WTC11 (cell line): ENCODE data around the gene MRPL27. TPM values are rescaled to one million over a fixed set of nuclear protein-coding genes. Genes with fewer than 3 reads are reported as not detected.

Experiments
- ATAC-seq: fragments of 200-7000 bp; cut with Tn5 transposase; 2 replicates; pipeline ENCODE4 v1.10.0; 2021; ENCODE audit warnings: mild to moderate bottlenecking, moderate library complexity
- CTCF ChIA-PET: fragments of 300-600 bp; sonication (Branson Sonifier 250); formaldehyde crosslinking; loops from one replicate; lab custom pipeline; 2021; ENCODE audit warnings: antibody characterized with exemption; lab: Charles Lee
- POLR2A ChIA-PET: fragments of 350-600 bp; sonication (Branson Sonifier 250); formaldehyde crosslinking; loops from one replicate; lab custom pipeline; 2021; ENCODE audit warnings: antibody characterized with exemption; lab: Charles Lee
- DNase-seq: peaks from one replicate; pipeline ENCODE4 v3.0.0; 2021; ENCODE audit warnings: low spot score
- H3K27ac Mint-ChIP-seq: 2 replicates; pipeline ENCODE4 v1.8.0; 2021; ENCODE audit warnings: mixed read lengths
- H3K27me3 Mint-ChIP-seq: 2 replicates; pipeline ENCODE4 v1.8.0; 2021; ENCODE audit warnings: low read depth, mild to moderate bottlenecking, moderate library complexity, mixed read lengths
- H3K36me3 Mint-ChIP-seq: 2 replicates; pipeline ENCODE4 v1.8.0; 2021; ENCODE audit warnings: mixed read lengths
- H3K4me1 Mint-ChIP-seq: 2 replicates; pipeline ENCODE4 v1.8.0; 2022; ENCODE audit warnings: mixed read lengths
- H3K4me3 Mint-ChIP-seq: 2 replicates; pipeline ENCODE4 v1.8.0; 2021; ENCODE audit warnings: mild to moderate bottlenecking, moderate library complexity, mixed read lengths
- H3K9me3 Mint-ChIP-seq: 2 replicates; pipeline ENCODE4 v1.8.0; 2021; ENCODE audit warnings: mixed read lengths
- ATF3 ChIP-seq: sonication (generic); formaldehyde crosslinking; conservative IDR thresholded peaks from 2 replicates; pipeline ENCODE4 v1.8.1; 2022; ENCODE audit warnings: mild to moderate bottlenecking, missing genetic modification reagents
- E2F1 ChIP-seq: sonication (generic); formaldehyde crosslinking; IDR thresholded peaks from 2 replicates; pipeline ENCODE4 v1.8.0; 2022; ENCODE audit warnings: mild to moderate bottlenecking, missing genetic modification reagents
- ESRRA ChIP-seq: sonication (generic); formaldehyde crosslinking; IDR thresholded peaks from 2 replicates; pipeline ENCODE4 v1.8.1; 2022; ENCODE audit warnings: mild to moderate bottlenecking, missing genetic modification reagents, borderline replicate concordance
- JUN ChIP-seq: sonication (generic); formaldehyde crosslinking; IDR thresholded peaks from 2 replicates; pipeline ENCODE4 v1.8.0; 2023; ENCODE audit warnings: mild to moderate bottlenecking, missing genetic modification reagents
- KAT7 ChIP-seq: sonication (generic); formaldehyde crosslinking; IDR thresholded peaks from 2 replicates; pipeline ENCODE4 v1.8.1; 2023; ENCODE audit warnings: missing genetic modification reagents, mild to moderate bottlenecking, borderline replicate concordance
- MYBL2 ChIP-seq: sonication (generic); formaldehyde crosslinking; IDR thresholded peaks from 2 replicates; pipeline ENCODE4 v1.8.1; 2023; ENCODE audit warnings: mild to moderate bottlenecking, moderate library complexity, missing genetic modification reagents
- NFE2L1 ChIP-seq: sonication (generic); formaldehyde crosslinking; IDR thresholded peaks from 2 replicates; pipeline ENCODE4 v1.8.1; 2023; ENCODE audit warnings: missing genetic modification reagents
- NR1H2 ChIP-seq: sonication (generic); formaldehyde crosslinking; IDR thresholded peaks from 2 replicates; pipeline ENCODE4 v1.9.0; 2021; ENCODE audit warnings: mild to moderate bottlenecking, moderate library complexity, missing genetic modification reagents
- PRRX2 ChIP-seq: fragments of 250-450 bp; sonication (Bioruptor Pico); IDR thresholded peaks from 2 replicates; pipeline ENCODE4 v1.8.0; 2021; ENCODE audit warnings: mild to moderate bottlenecking
- RORB ChIP-seq: fragments of 250-450 bp; sonication (Bioruptor Pico); IDR thresholded peaks from 2 replicates; pipeline ENCODE4 v1.9.0; 2021; ENCODE audit warnings: mild to moderate bottlenecking
- SOX15 ChIP-seq: fragments of 250-450 bp; sonication (Bioruptor Pico); IDR thresholded peaks from 2 replicates; pipeline ENCODE4 v1.9.0; 2021; ENCODE audit warnings: mild to moderate bottlenecking
- TCF7 ChIP-seq: sonication (generic); formaldehyde crosslinking; IDR thresholded peaks from 2 replicates; pipeline ENCODE4 v1.8.0; 2022; ENCODE audit warnings: mild to moderate bottlenecking, low read depth, missing genetic modification reagents, moderate library complexity
- USF1 ChIP-seq: sonication (generic); formaldehyde crosslinking; IDR thresholded peaks from 2 replicates; pipeline ENCODE4 v1.8.0; 2022; ENCODE audit warnings: mild to moderate bottlenecking, missing genetic modification reagents
- ZMAT4 ChIP-seq: fragments of 250-450 bp; sonication (Bioruptor Pico); IDR thresholded peaks from 2 replicates; pipeline ENCODE4 v1.9.0; 2021; ENCODE audit warnings: mild to moderate bottlenecking
- ZNF138 ChIP-seq: sonication (generic); formaldehyde crosslinking; conservative IDR thresholded peaks from 2 replicates; pipeline ENCODE4 v1.8.1; 2022; ENCODE audit warnings: mild to moderate bottlenecking, moderate library complexity, missing genetic modification reagents
- ZNF219 ChIP-seq: sonication (generic); formaldehyde crosslinking; IDR thresholded peaks from 2 replicates; pipeline ENCODE4 v1.8.0; 2023; ENCODE audit warnings: missing genetic modification reagents, mild to moderate bottlenecking, borderline replicate concordance
- ZNF317 ChIP-seq: sonication (generic); formaldehyde crosslinking; IDR thresholded peaks from 2 replicates; pipeline ENCODE4 v1.8.1; 2023; ENCODE audit warnings: low read depth, mild to moderate bottlenecking, moderate library complexity, missing genetic modification reagents, borderline replicate concordance
- ZNF396 ChIP-seq: fragments of 250-450 bp; sonication (Bioruptor Pico); IDR thresholded peaks from 2 replicates; pipeline ENCODE4 v1.8.0; 2021; ENCODE audit warnings: mild to moderate bottlenecking, moderate library complexity, borderline replicate concordance
- ZSCAN18 ChIP-seq: fragments of 250-450 bp; sonication (Bioruptor Pico); IDR thresholded peaks from 2 replicates; pipeline ENCODE4 v2.1.2; 2022; ENCODE audit warnings: mild to moderate bottlenecking, moderate library complexity
- total RNA-seq: library from RNA; stranded (reverse); gene quantifications from 3 replicates; pipeline ENCODE4 v1.2.3, GENCODE V29; 2021
- TF ChIP-seq, protein P1 (sequence below): fragments of 200-600 bp; IDR thresholded peaks from 2 replicates; pipeline ENCODE4 v1.8.0; 2022; ENCODE audit warnings: antibody characterized with exemption
- TF ChIP-seq, protein P2 (sequence below): sonication (generic); formaldehyde crosslinking; IDR thresholded peaks from 2 replicates; pipeline ENCODE4 v1.8.1; 2022; ENCODE audit warnings: low read depth, mild to moderate bottlenecking, moderate library complexity, missing genetic modification reagents, borderline replicate concordance
- TF ChIP-seq, protein P3 (sequence below): fragments of 250-450 bp; sonication (Bioruptor Pico); IDR thresholded peaks from 2 replicates; pipeline ENCODE4 v1.9.0; 2021; ENCODE audit warnings: mild to moderate bottlenecking, borderline replicate concordance

MRPL27 gene
- total RNA-seq, 1 experiment from 2014 or later = 80.5 TPM

DNA sequence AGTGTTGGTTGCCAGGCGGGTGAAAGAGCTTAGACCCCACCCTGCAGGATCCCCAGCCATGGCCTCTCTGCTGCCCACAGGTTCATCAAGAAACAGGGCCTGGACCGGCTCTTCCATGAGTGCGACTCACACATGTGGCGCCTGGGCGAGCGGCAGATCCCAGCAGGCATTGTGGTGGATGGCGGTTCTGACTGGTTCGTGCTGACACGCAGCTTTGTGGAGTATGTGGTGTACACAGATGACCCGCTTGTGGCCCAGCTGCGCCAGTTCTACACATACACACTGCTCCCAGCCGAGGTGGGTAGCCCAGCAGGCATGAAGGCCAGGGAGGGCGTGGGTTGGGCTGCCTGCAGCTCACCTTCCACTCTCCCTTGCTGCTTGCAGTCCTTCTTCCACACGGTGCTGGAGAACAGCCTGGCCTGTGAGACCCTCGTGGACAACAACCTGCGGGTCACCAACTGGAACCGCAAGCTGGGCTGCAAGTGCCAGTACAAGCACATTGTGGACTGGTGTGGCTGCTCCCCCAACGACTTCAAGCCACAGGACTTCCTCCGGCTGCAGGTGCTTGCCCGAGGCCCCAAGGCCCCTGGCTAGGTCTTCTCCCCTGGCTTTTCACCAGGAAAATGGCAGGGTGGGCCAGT is 17.2 kb downstream of the MRPL27 start:
- CTCF ChIA-PET = no interaction called here
- H3K36me3 Mint-ChIP-seq = peaks cover 35% of the 10 kb centered on the region
- DNase-seq (no peak), ATAC-seq (no peak)
- no peaks in the 10 kb centered on the region for H3K4me1 Mint-ChIP-seq
- H3K9me3 Mint-ChIP-seq = no peaks in the 10 kb centered on the region
- TF ChIP-seq KAT7 (CRISPR knock-in tag) (no peak), NR1H2 (CRISPR knock-in tag) (no peak), NFE2L1 (CRISPR knock-in tag) (no peak), ZNF138 (no peak), MYBL2 (CRISPR knock-in tag) (no peak), JUN (CRISPR knock-in tag) (no peak), ESRRA (CRISPR knock-in tag) (no peak), E2F1 (no peak), SOX15 (CRISPR knock-in tag) (no peak)
- TF ChIP-seq, protein P1, sequence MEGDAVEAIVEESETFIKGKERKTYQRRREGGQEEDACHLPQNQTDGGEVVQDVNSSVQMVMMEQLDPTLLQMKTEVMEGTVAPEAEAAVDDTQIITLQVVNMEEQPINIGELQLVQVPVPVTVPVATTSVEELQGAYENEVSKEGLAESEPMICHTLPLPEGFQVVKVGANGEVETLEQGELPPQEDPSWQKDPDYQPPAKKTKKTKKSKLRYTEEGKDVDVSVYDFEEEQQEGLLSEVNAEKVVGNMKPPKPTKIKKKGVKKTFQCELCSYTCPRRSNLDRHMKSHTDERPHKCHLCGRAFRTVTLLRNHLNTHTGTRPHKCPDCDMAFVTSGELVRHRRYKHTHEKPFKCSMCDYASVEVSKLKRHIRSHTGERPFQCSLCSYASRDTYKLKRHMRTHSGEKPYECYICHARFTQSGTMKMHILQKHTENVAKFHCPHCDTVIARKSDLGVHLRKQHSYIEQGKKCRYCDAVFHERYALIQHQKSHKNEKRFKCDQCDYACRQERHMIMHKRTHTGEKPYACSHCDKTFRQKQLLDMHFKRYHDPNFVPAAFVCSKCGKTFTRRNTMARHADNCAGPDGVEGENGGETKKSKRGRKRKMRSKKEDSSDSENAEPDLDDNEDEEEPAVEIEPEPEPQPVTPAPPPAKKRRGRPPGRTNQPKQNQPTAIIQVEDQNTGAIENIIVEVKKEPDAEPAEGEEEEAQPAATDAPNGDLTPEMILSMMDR = no peak
- H3K4me3 Mint-ChIP-seq = no peak overlapping the region
- POLR2A ChIA-PET = no interaction called here
- no peaks in the 10 kb centered on the region for H3K27me3 Mint-ChIP-seq
- H3K27ac Mint-ChIP-seq = no peak overlapping the region

- DNase-seq = no peak
- Mint-ChIP-seq H3K27ac (no peak overlapping the region), H3K4me1 (no peaks in the 10 kb centered on the region), H3K4me3 (no peak overlapping the region), H3K36me3 (peaks cover 35% of the 10 kb centered on the region), H3K9me3 (no peaks in the 10 kb centered on the region), H3K27me3 (no peaks in the 10 kb centered on the region)
- no peak for TF ChIP-seq TCF7 (CRISPR knock-in tag)
- no peak for TF ChIP-seq ZNF219 (CRISPR knock-in tag)
- TF ChIP-seq JUN (CRISPR knock-in tag) = no peak
- TF ChIP-seq ZNF396 (CRISPR knock-in tag) = no peak
- TF ChIP-seq USF1 = no peak
- TF ChIP-seq ZNF317 (CRISPR knock-in tag) = no peak
- no peak for TF ChIP-seq RORB (CRISPR knock-in tag)
- TF ChIP-seq ATF3 (CRISPR knock-in tag) = no peak
- TF ChIP-seq PRRX2 = no peak
- TF ChIP-seq ZMAT4 (CRISPR knock-in tag) = no peak
- ChIA-PET CTCF (no interaction called here), POLR2A (no interaction called here)
- ATAC-seq = no peak
These were observed 17.7 kb downstream of the MRPL27 start for GRCh38 chr17:50355336-50355700.

DNA sequence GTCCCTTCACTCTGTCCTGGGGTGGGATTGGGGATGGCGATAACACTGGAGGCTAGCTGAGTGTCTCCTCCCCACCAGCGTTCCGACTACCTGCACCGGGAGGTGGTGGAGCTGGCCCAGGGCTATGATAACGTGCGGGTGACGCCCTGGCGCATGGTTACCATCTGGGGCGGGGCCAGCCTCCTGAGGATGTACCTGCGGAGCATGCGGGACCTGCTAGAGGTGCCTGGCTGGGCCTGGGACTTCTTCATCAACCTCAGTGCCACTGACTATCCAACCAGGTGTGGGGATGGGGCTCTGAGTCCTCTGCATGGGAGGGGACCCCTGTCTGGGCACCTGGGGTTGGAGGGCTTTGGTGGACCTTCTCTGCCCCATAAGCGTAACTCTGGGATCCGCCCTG is 18.2 kb downstream of the MRPL27 start:
- Mint-ChIP-seq H3K27me3 (no peaks in the 10 kb centered on the region), H3K4me1 (no peaks in the 10 kb centered on the region), H3K9me3 (no peaks in the 10 kb centered on the region), H3K4me3 (no peak overlapping the region), H3K27ac (no peak overlapping the region), H3K36me3 (peaks cover 35% of the 10 kb centered on the region)
- ATAC-seq (no peak), DNase-seq (no peak)
- ChIA-PET POLR2A (no interaction called here), CTCF (no interaction called here)
- TF ChIP-seq ZSCAN18 (CRISPR knock-in tag) (no peak), ZNF317 (CRISPR knock-in tag) (no peak)
- TF ChIP-seq, protein P2, sequence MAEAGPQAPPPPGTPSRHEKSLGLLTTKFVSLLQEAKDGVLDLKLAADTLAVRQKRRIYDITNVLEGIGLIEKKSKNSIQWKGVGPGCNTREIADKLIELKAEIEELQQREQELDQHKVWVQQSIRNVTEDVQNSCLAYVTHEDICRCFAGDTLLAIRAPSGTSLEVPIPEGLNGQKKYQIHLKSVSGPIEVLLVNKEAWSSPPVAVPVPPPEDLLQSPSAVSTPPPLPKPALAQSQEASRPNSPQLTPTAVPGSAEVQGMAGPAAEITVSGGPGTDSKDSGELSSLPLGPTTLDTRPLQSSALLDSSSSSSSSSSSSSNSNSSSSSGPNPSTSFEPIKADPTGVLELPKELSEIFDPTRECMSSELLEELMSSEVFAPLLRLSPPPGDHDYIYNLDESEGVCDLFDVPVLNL (CRISPR knock-in tag) = no peak
- TF ChIP-seq, protein P3, sequence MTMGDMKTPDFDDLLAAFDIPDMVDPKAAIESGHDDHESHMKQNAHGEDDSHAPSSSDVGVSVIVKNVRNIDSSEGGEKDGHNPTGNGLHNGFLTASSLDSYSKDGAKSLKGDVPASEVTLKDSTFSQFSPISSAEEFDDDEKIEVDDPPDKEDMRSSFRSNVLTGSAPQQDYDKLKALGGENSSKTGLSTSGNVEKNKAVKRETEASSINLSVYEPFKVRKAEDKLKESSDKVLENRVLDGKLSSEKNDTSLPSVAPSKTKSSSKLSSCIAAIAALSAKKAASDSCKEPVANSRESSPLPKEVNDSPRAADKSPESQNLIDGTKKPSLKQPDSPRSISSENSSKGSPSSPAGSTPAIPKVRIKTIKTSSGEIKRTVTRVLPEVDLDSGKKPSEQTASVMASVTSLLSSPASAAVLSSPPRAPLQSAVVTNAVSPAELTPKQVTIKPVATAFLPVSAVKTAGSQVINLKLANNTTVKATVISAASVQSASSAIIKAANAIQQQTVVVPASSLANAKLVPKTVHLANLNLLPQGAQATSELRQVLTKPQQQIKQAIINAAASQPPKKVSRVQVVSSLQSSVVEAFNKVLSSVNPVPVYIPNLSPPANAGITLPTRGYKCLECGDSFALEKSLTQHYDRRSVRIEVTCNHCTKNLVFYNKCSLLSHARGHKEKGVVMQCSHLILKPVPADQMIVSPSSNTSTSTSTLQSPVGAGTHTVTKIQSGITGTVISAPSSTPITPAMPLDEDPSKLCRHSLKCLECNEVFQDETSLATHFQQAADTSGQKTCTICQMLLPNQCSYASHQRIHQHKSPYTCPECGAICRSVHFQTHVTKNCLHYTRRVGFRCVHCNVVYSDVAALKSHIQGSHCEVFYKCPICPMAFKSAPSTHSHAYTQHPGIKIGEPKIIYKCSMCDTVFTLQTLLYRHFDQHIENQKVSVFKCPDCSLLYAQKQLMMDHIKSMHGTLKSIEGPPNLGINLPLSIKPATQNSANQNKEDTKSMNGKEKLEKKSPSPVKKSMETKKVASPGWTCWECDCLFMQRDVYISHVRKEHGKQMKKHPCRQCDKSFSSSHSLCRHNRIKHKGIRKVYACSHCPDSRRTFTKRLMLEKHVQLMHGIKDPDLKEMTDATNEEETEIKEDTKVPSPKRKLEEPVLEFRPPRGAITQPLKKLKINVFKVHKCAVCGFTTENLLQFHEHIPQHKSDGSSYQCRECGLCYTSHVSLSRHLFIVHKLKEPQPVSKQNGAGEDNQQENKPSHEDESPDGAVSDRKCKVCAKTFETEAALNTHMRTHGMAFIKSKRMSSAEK (CRISPR knock-in tag) = no peak
